GM10248 (cell line): ENCODE measurements around the gene KCNK10.

ENCODE experiments used
- CTCF ChIA-PET: fragments of 300-600 bp; sonication (Branson Sonifier 250); formaldehyde crosslinking; extraction: SDS; loops from one replicate; lab custom pipeline; 2021; ENCODE audit warnings: antibody characterized with exemption; lab: Yijun Ruan, JAX
- POLR2A ChIA-PET: fragments of 350-650 bp; sonication (Branson Sonifier 250); formaldehyde crosslinking; extraction: SDS; loops from one replicate; lab custom pipeline; 2020; ENCODE audit warnings: antibody characterized with exemption; lab: Yijun Ruan, JAX
- DNase-seq: peaks from one replicate; pipeline ENCODE4 v3.0.0; 2012; ENCODE audit errors: extremely low spot score
- TF ChIP-seq, protein P1 (sequence below): IDR thresholded peaks from 2 replicates; pipeline ENCODE4 v1.5.1; 2012; ENCODE audit warnings: mild to moderate bottlenecking, low read depth; ENCODE audit errors: extremely low read depth, missing control alignments, control extremely low read depth

Gene KCNK10

DNA sequence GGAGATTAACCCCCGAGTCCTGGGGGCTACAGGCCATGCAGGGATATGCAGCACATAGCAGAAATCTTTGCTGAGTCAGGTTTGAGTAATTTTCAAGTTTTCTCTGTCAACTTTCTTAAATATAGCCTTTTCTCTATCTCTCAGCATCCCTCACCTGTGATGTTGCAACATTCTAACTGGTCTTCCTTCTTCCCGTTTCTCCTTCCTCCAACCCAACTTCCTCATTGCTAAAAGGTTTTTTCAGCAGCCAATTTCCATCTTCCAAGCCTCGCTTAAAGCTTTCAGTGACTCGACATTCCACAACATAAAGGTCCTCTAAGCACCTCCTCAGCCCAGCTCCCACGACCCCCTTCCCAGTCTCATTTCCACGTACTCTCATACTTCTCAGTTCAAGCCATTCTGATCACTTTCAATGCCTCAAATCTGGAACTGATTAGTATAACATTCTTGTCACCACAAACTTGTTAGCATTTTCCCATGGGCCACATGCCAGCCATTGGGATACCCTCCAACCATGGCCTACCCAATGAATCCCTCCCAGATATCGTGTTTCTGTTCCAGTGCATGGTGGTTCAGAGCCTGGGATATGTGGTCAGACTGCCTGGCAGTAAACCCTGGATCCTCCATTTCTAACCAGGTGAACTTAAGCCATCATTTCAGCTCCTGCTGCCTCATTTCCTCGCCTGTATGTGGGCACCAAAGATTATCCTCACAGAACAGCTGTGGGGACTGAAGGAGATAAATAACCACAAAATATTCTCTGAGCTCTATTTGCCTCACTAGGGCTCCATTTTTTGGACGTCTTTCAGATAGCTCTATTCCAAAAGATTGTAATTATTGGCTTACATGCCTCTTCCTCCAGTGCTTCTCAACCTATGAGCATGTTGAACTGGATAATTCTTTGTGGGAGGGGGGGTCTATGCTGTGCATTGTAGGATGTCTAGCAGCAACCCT lies 65.8 kb downstream of the KCNK10 start:
- ChIA-PET POLR2A (no interaction called here), CTCF (interaction anchor here (1.4 kb wide), 1 partner anchor 68 kb away, joined by 3 read pairs; no protein-coding TSS in a partner anchor)
- TF ChIP-seq, protein P1, sequence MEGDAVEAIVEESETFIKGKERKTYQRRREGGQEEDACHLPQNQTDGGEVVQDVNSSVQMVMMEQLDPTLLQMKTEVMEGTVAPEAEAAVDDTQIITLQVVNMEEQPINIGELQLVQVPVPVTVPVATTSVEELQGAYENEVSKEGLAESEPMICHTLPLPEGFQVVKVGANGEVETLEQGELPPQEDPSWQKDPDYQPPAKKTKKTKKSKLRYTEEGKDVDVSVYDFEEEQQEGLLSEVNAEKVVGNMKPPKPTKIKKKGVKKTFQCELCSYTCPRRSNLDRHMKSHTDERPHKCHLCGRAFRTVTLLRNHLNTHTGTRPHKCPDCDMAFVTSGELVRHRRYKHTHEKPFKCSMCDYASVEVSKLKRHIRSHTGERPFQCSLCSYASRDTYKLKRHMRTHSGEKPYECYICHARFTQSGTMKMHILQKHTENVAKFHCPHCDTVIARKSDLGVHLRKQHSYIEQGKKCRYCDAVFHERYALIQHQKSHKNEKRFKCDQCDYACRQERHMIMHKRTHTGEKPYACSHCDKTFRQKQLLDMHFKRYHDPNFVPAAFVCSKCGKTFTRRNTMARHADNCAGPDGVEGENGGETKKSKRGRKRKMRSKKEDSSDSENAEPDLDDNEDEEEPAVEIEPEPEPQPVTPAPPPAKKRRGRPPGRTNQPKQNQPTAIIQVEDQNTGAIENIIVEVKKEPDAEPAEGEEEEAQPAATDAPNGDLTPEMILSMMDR = no peak
- DNase-seq = no peak

DNA sequence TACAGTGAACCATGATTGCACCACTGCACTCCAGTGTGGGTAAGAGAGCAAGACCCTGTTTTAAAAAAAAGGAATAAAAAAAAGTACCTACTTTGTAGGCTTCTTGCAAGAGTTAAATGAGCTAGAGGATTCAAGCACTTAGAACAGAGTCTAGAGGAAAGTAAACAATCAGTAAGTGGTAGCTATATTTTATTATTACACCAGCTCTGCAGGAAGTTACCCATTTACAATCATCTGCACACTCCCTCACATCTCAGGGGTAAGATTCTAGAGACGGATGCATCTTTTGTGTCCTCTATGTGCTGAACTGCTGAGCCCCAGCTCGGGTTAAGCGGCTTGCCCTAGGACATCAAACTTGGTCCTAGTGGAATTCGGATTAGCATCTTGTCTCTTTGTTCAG lies 67.3 kb downstream of the KCNK10 start:
- ChIA-PET POLR2A (no interaction called here), CTCF (no interaction called here)
- no peak for DNase-seq
- TF ChIP-seq, protein P1 = no peak

DNA sequence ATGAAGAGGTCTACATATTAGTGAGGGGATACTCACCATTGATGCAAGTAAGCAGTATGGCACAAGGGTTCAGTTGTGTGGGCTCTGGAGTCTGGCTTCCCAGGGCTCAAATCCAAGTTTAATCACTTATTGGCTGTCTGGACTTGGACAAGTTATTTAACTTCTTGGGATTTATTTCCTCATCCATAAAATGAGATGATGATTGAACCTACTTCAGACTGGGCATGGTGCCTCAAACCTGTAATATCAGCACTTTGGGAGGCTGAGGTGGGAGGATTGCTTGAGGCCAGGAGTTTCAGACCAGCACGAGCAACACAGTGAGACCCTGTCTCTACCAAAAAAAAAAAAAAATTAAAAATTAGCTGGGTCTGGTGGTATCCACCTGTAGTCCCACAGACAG lies 67.9 kb downstream of the KCNK10 start:
- TF ChIP-seq, protein P1 = no peak
- no peak for DNase-seq
- ChIA-PET CTCF (no interaction called here), POLR2A (no interaction called here)

DNA sequence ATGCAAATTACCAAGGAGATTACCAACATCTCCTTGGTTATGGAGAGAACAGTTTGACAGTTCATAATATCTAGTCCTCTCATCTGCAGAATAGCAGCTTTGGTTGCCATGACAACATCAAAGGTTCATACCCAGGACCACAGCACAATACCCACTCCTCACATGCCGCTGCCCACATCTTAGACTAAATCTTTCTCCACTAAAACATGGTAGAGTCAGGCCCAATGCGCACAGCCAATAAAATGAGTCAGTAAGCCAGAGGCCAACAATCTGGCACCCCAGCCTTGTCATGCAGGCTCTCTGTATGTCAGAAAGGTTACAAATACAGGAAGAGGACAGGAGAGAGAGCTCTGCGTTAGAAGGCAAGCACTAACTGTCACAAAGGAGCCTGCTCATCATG lies 70.6 kb downstream of the KCNK10 start:
- POLR2A ChIA-PET = no interaction called here
- CTCF ChIA-PET = no interaction called here
- TF ChIP-seq, protein P1 = no peak
- no peak for DNase-seq

DNA sequence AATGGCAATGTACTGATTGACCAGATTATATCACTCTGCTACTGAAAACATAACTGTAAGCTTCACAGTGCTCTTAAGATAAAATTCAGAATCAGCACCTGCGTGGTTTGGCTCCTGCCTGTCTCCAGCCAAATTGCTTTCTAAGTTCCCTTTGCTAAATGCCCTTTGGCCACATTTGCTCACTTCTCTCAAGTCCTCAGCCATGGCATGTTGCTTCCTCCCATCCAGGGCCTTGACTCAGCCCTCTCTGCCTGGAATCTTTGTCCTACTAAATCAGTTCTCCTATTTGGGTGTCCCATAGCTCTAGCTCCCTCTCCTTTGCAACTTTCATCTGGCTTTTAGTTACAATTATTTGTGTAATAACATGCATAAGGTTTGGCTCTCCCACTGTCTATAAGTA lies 71.4 kb downstream of the KCNK10 start:
- CTCF ChIA-PET = interaction anchor here (1.9 kb wide), 1 partner anchor 19 kb away, joined by 4 read pairs; no protein-coding TSS in a partner anchor
- TF ChIP-seq, protein P1 = no peak
- POLR2A ChIA-PET = no interaction called here
- no peak for DNase-seq

DNA sequence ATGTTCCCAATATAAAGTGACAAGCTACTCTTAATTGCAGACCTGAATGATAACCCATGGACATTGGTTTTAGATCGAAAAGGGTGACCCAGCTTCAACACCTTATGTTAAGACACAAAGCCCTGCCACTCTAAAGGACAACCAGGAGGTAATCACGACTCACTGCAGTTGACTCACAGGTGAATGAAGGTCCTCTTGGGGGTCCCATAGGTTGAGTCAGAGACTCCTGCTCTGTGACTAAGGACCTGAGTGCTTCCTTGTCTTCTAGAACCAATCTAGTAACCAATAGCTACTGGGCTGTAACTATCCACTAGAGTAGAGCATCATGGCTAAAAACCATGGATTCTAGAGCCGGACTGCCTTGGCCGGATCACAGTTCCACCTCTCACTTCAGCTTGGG lies 73.8 kb downstream of the KCNK10 start:
- no peak for DNase-seq
- ChIA-PET CTCF (interaction anchor here (1.0 to 1.4 kb wide), 2 partner anchors 9 to 309 kb away, joined by 3 read pairs; no protein-coding TSS in a partner anchor), POLR2A (no interaction called here)
- TF ChIP-seq, protein P1 = no peak
